Activated CD8-positive, alpha-beta memory T cell treated with anti-CD3 and anti-CD28 coated beads for 24 hours (primary cell): Measurements from ENCODE around the gene NRP1.
A peak's percentile ranks its signal among the peaks of the same experiment; 100 is the strongest.

Experiments
- DNase-seq: peaks from one replicate; pipeline ENCODE4 v3.0.0-alpha.2; 2020

The NRP1 gene

GRCh38 chr10:33288127-33288526 lies 46.3 kb downstream of the NRP1 start:
- no peak for DNase-seq

- DNase-seq, result no peak
Measured at GRCh38 chr10:33287112-33287511, 47.4 kb downstream of the NRP1 start.

GRCh38 chr10:33286157-33286934 lies 48.1 kb downstream of the NRP1 start:
- no peak for DNase-seq

GRCh38 chr10:33284945-33285344 lies 49.5 kb downstream of the NRP1 start:
- no peak for DNase-seq

- no peak for DNase-seq
Measured at GRCh38 chr10:33279811-33280602, 54.5 kb downstream of the NRP1 start.

- DNase-seq, result no peak
Measured at GRCh38 chr10:33279276-33279675, 55.2 kb downstream of the NRP1 start.

- DNase-seq, result no peak
Measured at GRCh38 chr10:33278198-33278597, 56.3 kb downstream of the NRP1 start.

GRCh38 chr10:33277135-33277536 lies 57.3 kb downstream of the NRP1 start:
- no peak for DNase-seq

- DNase-seq, result no peak
Measured at GRCh38 chr10:33276282-33276923, 58.1 kb downstream of the NRP1 start.

- DNase-seq, result no peak
Measured at GRCh38 chr10:33274096-33274785, 60.2 kb downstream of the NRP1 start.

GRCh38 chr10:33273295-33274002 lies 61.0 kb downstream of the NRP1 start:
- DNase-seq, result no peak

- no peak for DNase-seq
Measured at GRCh38 chr10:33272635-33273034, 61.8 kb downstream of the NRP1 start.

- DNase-seq, result no peak
Measured at GRCh38 chr10:33271969-33272583, 62.4 kb downstream of the NRP1 start.

GRCh38 chr10:33270971-33271370 lies 63.5 kb downstream of the NRP1 start:
- no peak for DNase-seq

GRCh38 chr10:33267708-33268107 lies 66.8 kb downstream of the NRP1 start:
- DNase-seq, result no peak

- peak; percentile 73 for DNase-seq
Measured at GRCh38 chr10:33265621-33266020, 68.8 kb downstream of the NRP1 start.

- no peak for DNase-seq
Measured at GRCh38 chr10:33263453-33263852, 71.0 kb downstream of the NRP1 start.

- DNase-seq, result no peak
Measured at GRCh38 chr10:33262871-33263270, 71.6 kb downstream of the NRP1 start.

- DNase-seq, result no peak
Measured at GRCh38 chr10:33260403-33261149, 73.9 kb downstream of the NRP1 start.

- no peak for DNase-seq
Measured at GRCh38 chr10:33258967-33259366, 75.5 kb downstream of the NRP1 start.

GRCh38 chr10:33257439-33258080 lies 76.9 kb downstream of the NRP1 start:
- no peak for DNase-seq
